ENCODE measurements around the gene ASPDH. TPM values are rescaled to one million over a fixed set of nuclear protein-coding genes. Genes with fewer than 3 reads are reported as not detected.
"Not testable (repeated sequence)": the region's sequence is repeated elsewhere in the genome, so short reads cannot be mapped to it uniquely, and the experiment has no call there.

The ASPDH gene
- total RNA-seq, 1 experiment from 2014 or later = not detected

GRCh38 chr19:50548191-50549058 is 34.7 kb upstream of the ASPDH start:
- no peak for DNase-seq (ENCODE audit: extremely low read depth, low read depth)

DNA sequence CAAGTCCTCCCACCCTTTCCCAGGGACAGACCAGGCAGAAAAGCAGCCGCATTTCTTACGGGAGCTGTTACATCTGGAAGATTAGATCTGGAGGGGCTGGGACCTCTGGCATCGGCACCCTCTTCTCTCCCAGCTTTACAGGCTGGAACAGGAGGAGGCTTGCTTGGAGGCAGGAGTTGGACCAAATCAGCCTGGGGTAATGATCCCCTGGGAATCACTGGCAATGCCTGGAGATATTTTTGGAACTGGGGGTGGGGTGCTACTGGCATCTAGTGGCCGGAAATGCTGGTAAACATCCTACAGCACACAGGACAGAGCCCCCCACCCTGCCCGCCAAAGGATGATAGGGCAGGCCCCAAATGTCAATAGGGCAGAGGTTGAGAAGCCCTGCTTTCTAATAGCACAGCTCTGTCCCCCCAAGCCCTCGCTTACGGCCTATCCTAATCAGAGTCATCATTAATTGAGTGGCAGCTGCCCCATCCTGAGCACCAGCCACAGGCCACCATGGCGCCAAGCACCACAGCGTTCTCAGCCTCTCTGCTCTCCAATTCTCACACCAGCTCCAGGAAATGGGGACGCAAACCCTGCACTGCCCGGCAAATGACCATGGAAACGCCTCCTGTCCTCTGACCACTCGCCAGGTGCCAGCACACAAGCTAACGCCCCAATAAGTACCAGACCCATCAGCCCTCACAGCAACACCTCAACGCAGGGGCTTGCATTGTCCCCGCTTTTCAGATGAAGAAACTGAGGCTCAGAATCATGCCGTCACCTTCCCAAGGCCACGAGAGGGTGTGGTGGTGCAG is 33.9 kb upstream of the ASPDH start:
- DNase-seq (ENCODE audit: extremely low read depth, low read depth) = no peak

GRCh38 chr19:50546527-50547221 is 33.0 kb upstream of the ASPDH start:
- DNase-seq (ENCODE audit: extremely low read depth, low read depth) = no peak

- no peak for DNase-seq (ENCODE audit: extremely low read depth, low read depth)
Measured at GRCh38 chr19:50542943-50543342, 29.2 kb upstream of the ASPDH start.

GRCh38 chr19:50537769-50538230 is 24.1 kb upstream of the ASPDH start:
- peak; percentile 81 for DNase-seq (ENCODE audit: extremely low read depth, low read depth)

DNA sequence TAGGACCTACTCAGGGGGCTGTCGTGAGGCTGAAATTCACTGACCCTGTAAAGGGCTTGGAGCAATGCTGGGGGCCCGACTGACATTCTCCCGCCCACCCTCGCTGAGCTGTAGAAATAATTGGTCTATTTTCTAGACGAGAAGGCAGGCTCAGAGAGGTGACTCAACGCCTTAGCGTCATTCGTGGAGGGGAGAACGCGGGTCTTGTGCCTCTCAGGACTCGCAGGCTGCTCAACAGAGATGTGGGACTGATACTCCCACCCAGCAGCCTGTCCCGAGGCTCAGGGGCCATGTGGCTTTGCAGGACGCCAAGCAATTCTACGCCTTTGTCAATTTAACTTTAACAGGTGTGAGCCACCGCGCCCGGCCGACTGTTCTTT is 23.6 kb upstream of the ASPDH start:
- DNase-seq (ENCODE audit: extremely low read depth, low read depth) = no peak

DNA sequence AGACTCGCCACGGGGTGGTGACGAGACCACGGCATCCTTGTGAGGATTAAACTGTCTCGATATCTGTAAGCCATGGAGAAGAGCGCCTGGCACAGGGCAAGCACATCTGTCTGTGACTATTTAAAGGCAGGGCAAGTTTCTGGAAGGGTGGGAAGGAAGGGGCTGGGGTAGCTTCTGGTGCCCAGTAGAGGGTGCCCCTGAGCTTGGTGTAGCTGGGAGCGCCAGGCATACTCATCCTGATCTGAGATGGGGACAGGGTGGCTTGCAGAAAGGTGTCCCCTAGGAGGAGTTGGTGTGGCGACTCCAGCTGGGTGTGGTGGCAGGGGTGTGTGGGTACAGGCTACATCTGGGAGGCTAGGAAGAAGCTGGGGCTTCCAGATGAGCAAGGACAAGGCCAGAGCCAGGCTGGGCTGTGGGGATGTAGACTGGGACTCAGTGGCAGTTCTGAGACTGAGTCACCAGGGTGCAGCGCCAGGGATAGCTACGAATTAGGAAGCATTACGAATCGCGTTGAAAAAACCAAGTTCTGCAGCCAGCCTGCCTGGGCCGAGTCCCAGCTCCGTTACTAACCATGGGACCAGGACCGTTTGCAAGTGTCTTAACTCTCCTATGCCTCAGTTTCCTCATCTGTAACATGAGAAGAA is 23.1 kb upstream of the ASPDH start:
- DNase-seq (ENCODE audit: extremely low read depth, low read depth) = no peak

DNA sequence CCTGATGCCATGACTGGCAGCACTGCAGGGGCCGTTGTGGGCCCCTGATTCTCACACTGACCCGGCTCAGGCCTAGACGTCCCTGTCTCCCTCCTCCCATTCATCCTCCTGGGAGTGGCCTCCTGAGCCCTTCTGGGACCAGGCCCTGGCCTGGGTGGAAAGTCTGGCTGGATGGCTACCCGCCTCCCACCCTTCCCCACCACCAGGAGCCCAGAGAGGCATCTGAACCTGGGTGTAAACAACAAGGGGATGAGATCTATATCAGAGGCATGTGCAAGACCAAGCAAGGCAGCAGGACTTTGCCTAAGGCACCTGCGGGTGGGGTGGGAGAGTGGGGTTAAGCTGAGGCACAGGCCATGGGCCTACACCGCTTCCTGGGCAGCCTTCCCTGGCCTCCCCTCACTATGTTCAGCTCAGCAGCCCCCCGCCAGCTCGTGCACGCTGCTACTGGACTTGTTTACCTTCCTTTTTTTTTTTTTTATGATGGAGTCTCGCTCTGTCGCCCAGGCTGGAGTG is 22.0 kb upstream of the ASPDH start:
- DNase-seq (ENCODE audit: extremely low read depth, low read depth) = no peak

DNA sequence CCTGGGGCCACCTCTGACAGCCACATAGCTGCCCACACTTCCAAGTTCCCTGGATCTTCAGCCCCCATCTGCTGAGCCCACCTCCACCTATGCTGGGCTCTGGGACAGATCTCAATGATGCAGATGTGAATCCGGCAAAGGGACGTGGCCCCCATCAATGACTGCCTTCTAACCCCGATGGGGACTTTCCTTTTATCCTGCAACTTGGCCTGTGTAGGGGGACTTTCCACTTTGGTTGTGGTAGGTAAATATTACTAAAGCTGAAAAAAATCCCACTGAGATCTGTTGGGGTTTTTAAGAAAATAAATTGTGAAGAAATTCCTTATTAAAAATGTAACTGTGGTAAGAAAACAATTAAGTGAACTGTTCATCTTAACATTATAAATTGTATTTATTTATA is 20.8 kb upstream of the ASPDH start:
- DNase-seq (ENCODE audit: extremely low read depth, low read depth) = no peak

- no peak for DNase-seq (ENCODE audit: extremely low read depth, low read depth)
Measured at GRCh38 chr19:50532952-50533351, 19.2 kb upstream of the ASPDH start.

GRCh38 chr19:50531171-50531612 is 17.5 kb upstream of the ASPDH start:
- no peak for DNase-seq (ENCODE audit: extremely low read depth, low read depth)

DNA sequence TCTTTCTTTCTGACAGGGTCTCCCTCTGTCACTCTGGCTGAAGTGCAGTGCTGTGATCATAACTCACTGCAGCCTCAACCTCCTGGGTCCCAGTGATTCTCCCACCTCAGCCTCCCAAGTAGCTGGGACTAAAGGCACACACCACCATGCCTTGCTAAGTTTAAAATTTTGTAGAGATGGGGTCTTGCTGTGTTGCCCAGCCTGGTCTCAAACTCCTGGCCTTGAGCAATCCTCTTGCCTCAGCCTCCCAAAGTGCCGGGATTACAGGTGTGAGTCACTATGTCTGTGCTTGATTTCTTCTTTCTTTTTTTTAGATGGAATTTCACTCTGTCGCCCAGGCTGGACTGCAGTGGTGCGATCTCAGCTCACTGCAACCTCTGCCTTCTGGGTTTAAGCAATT is 14.3 kb upstream of the ASPDH start:
- not testable (repeated sequence) for DNase-seq (ENCODE audit: extremely low read depth, low read depth)

GRCh38 chr19:50522881-50523280 is 9.2 kb upstream of the ASPDH start:
- no peak for DNase-seq (ENCODE audit: extremely low read depth, low read depth)

- no peak for DNase-seq (ENCODE audit: extremely low read depth, low read depth)
Measured at GRCh38 chr19:50520822-50521465, 7.2 kb upstream of the ASPDH start.

DNA sequence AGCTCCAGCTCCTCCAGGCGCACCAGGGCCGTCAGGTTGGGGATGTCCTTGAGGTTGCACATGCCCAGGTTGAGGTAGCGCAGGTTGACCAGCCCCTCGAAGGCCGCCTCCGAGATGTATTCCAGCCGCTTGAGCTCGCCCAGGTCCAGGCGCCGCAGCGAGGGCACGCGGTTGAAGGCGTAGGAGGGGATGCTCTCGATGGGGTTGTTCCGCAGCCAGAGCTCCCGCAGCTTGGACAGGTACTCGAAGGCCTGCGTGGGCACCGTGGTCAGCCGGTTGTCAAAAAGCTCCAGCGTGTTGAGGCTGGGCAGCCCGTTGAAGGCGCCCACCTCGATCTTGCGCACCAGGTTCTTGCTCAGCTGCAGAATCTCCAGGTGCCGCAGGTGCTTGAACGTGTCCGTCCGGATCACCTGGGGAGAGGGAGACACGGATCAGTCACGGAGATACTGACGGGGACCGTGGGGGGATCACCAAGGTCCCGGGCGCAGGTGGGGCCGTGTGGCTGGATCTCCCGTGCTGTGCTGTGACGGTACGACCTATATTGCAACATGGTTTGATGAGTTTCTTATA is 5.4 kb upstream of the ASPDH start:
- no peak for DNase-seq (ENCODE audit: extremely low read depth, low read depth)

GRCh38 chr19:50518091-50519005 is 4.6 kb upstream of the ASPDH start:
- DNase-seq (ENCODE audit: extremely low read depth, low read depth) = no peak

- DNase-seq (ENCODE audit: extremely low read depth, low read depth) = no peak
Measured at GRCh38 chr19:50517704-50518075, 4.0 kb upstream of the ASPDH start.

- no peak for DNase-seq (ENCODE audit: extremely low read depth, low read depth)
Measured at GRCh38 chr19:50516964-50517703, 3.4 kb upstream of the ASPDH start.
